Left ventricle myocardium superior (tissue), 1 donor: Measurements from ENCODE around the gene RGR. TPM values are rescaled to one million over a fixed set of nuclear protein-coding genes. Genes with fewer than 3 reads are reported as not detected.
A peak's percentile ranks its signal among the peaks of the same experiment; 100 is the strongest.

Experiments
- ATAC-seq: fragments of 200-7000 bp; cut with Tn5 transposase; one replicate; pipeline ENCODE4 v1.9.1; 2020; ENCODE audit warnings: mild to moderate bottlenecking, moderate library complexity
- DNase-seq: peaks from one replicate; pipeline ENCODE4 v3.0.0-alpha.2; 2020
- intact Hi-C: fragments of 100-400 bp; cut with micrococcal nuclease; formaldehyde crosslinking; loops from one replicate; pipeline ENCODE4 v1.11.0; 2022
- total RNA-seq: library from RNA; stranded (reverse); fragmentation: NEBNext Ultra II Directional; extraction: Animal tissue kit (Norgen Biotek cat#: 25700); gene quantifications from one replicate; pipeline ENCODE4 v1.2.1, GENCODE V29; 2021
- donor health status: DM: no; HTN: yes; CAD: no; lungs with severe emphysema.

The RGR gene
- total RNA-seq, 1 donor from 2014 or later: 0.79 TPM

GRCh38 chr10:84288151-84288550 lies 43.3 kb downstream of the RGR start:
- ATAC-seq (no peak), DNase-seq (no peak)
- intact Hi-C loops: no loop called here

GRCh38 chr10:84289521-84290200 lies 44.8 kb downstream of the RGR start:
- intact Hi-C loops: no loop called here
- no peak for ATAC-seq

GRCh38 chr10:84290235-84290634 lies 45.4 kb downstream of the RGR start:
- ATAC-seq: no peak
- no peak for DNase-seq
- intact Hi-C loops: no loop called here

More at GRCh38 chr10:84289521-84290200, 44.8 kb downstream of the RGR start:
- no peak for DNase-seq

- intact Hi-C loops: no loop called here
- ATAC-seq (no peak), DNase-seq (no peak)
Measured at GRCh38 chr10:84291384-84291783, 46.5 kb downstream of the RGR start.

- intact Hi-C loops: no loop called here
- no peak for DNase-seq
- ATAC-seq: no peak
Measured at GRCh38 chr10:84292502-84292901, 47.6 kb downstream of the RGR start.

- no peak for ATAC-seq
- intact Hi-C loops: no loop called here
- no peak for DNase-seq
Measured at GRCh38 chr10:84293171-84293570, 48.3 kb downstream of the RGR start.

- intact Hi-C loops: no loop called here
- DNase-seq: no peak
Measured at GRCh38 chr10:84293574-84294016, 48.7 kb downstream of the RGR start.

GRCh38 chr10:84294766-84295447 lies 50.1 kb downstream of the RGR start:
- DNase-seq (no peak), ATAC-seq (no peak)
- intact Hi-C loops: no loop called here

More at GRCh38 chr10:84293574-84294016, 48.7 kb downstream of the RGR start:
- no peak for ATAC-seq

GRCh38 chr10:84296091-84296981 lies 51.5 kb downstream of the RGR start:
- no peak for DNase-seq

GRCh38 chr10:84298057-84298456 lies 53.2 kb downstream of the RGR start:
- DNase-seq (no peak), ATAC-seq (no peak)
- intact Hi-C loops: no loop called here

More at GRCh38 chr10:84296091-84296981, 51.5 kb downstream of the RGR start:
- intact Hi-C loops: no loop called here
- peak; percentile 23 for ATAC-seq

- intact Hi-C loops: no loop called here
- DNase-seq: no peak
Measured at GRCh38 chr10:84302223-84302622, 57.4 kb downstream of the RGR start.

GRCh38 chr10:84306751-84307384 lies 62.0 kb downstream of the RGR start:
- DNase-seq (no peak), ATAC-seq (no peak)
- intact Hi-C loops: no loop called here

More at GRCh38 chr10:84302223-84302622, 57.4 kb downstream of the RGR start:
- ATAC-seq: no peak

- DNase-seq: no peak
- no peak for ATAC-seq
- intact Hi-C loops: no loop called here
Measured at GRCh38 chr10:84308021-84308420, 63.2 kb downstream of the RGR start.

- intact Hi-C loops: no loop called here
- peak; percentile 50 for ATAC-seq
- peak; percentile 42 for DNase-seq
Measured at GRCh38 chr10:84308481-84309304, 63.8 kb downstream of the RGR start.

Other genes starting within 250 kb of the RGR start
- gene GHITM, start 105.5 kb upstream of the RGR start, total RNA-seq: 425 TPM
- not detected for gene GPR15LG, start 71.3 kb upstream of the RGR start, total RNA-seq
- 0.32 TPM for gene CDHR1, start 50.5 kb upstream of the RGR start, total RNA-seq
- not detected for gene LRIT2, start 19.5 kb upstream of the RGR start, total RNA-seq
- gene LRIT1, start 3.5 kb upstream of the RGR start, total RNA-seq: not detected
- gene CCSER2, start 83.5 kb downstream of the RGR start, total RNA-seq: 163 TPM